ENCODE results near the gene GRIP1. TPM values are rescaled to one million over a fixed set of nuclear protein-coding genes. Genes with fewer than 3 reads are reported as not detected.

GRIP1 gene
- total RNA-seq, 1 experiment from 2014 or later, result 0.23 TPM

GRCh38 chr12:66676241-66676640, 2.6 kb downstream of the GRIP1 start:
- Histone ChIP-seq H3K36me3 (ENCODE audit: control insufficient read depth, insufficient read depth, low read length) (no peaks in the 10 kb centered on the region), H3K27me3 (replicated peaks; ENCODE audit: control insufficient read depth, insufficient read depth, low read length) (no peaks in the 10 kb centered on the region), H3K9me3 (no peaks in the 10 kb centered on the region), H3K4me3 (ENCODE audit: low read depth, low read length) (no peak overlapping the region), H3K4me1 (no peaks in the 10 kb centered on the region)
- no peak for DNase-seq
- Mint-ChIP-seq H3K9me3 (ENCODE audit: unreplicated experiment) (no peaks in the 10 kb centered on the region), H3K4me3 (ENCODE audit: unreplicated experiment) (no peak overlapping the region), H3K27ac (ENCODE audit: unreplicated experiment) (no peak overlapping the region), H3K4me1 (ENCODE audit: low read depth, unreplicated experiment) (no peaks in the 10 kb centered on the region), H3K27me3 (ENCODE audit: insufficient read depth, unreplicated experiment) (peaks cover 37% of the 10 kb centered on the region), H3K36me3 (ENCODE audit: insufficient read depth, unreplicated experiment) (no peaks in the 10 kb centered on the region)
- ChIA-PET POLR2A (no interaction called here), CTCF (no interaction called here)
- intact Hi-C loops (cut with micrococcal nuclease; ENCODE audit: unreplicated experiment), result no loop called here
- BruUV-seq (replicated peaks), result no TSS peak
- no peak for TF ChIP-seq CTCF (IDR thresholded peaks at IDR 0.05; ENCODE audit: insufficient read depth in 1 of 2, low read depth in 1 of 2, low read length in 1 of 2, severe bottlenecking in 1 of 2, unreplicated experiment in 1 of 2)

GRCh38 chr12:66674495-66675122, 4.3 kb downstream of the GRIP1 start:
- DNase-seq, result no peak
- no TSS peak for BruUV-seq (replicated peaks)
- Mint-ChIP-seq H3K9me3 (ENCODE audit: unreplicated experiment) (no peaks in the 10 kb centered on the region), H3K27me3 (ENCODE audit: insufficient read depth, unreplicated experiment) (peaks cover 36% of the 10 kb centered on the region), H3K4me1 (ENCODE audit: low read depth, unreplicated experiment) (no peaks in the 10 kb centered on the region), H3K27ac (ENCODE audit: unreplicated experiment) (no peak overlapping the region), H3K36me3 (ENCODE audit: insufficient read depth, unreplicated experiment) (no peaks in the 10 kb centered on the region), H3K4me3 (ENCODE audit: unreplicated experiment) (no peak overlapping the region)
- ChIA-PET POLR2A (no interaction called here), CTCF (no interaction called here)
- Histone ChIP-seq H3K4me3 (ENCODE audit: low read depth, low read length) (no peak overlapping the region), H3K27me3 (replicated peaks; ENCODE audit: control insufficient read depth, insufficient read depth, low read length) (no peaks in the 10 kb centered on the region), H3K9me3 (no peaks in the 10 kb centered on the region), H3K36me3 (ENCODE audit: control insufficient read depth, insufficient read depth, low read length) (no peaks in the 10 kb centered on the region), H3K4me1 (no peaks in the 10 kb centered on the region)
- TF ChIP-seq CTCF (IDR thresholded peaks at IDR 0.05; ENCODE audit: insufficient read depth in 1 of 2, low read depth in 1 of 2, low read length in 1 of 2, severe bottlenecking in 1 of 2, unreplicated experiment in 1 of 2), result no peak
- intact Hi-C loops (cut with micrococcal nuclease; ENCODE audit: unreplicated experiment), result no loop called here

- no peak for DNase-seq
- intact Hi-C loops (cut with micrococcal nuclease; ENCODE audit: unreplicated experiment), result no loop called here
- Mint-ChIP-seq H3K4me3 (ENCODE audit: unreplicated experiment) (no peak overlapping the region), H3K36me3 (ENCODE audit: insufficient read depth, unreplicated experiment) (no peaks in the 10 kb centered on the region), H3K4me1 (ENCODE audit: low read depth, unreplicated experiment) (no peaks in the 10 kb centered on the region), H3K27me3 (ENCODE audit: insufficient read depth, unreplicated experiment) (peaks cover 27% of the 10 kb centered on the region), H3K9me3 (ENCODE audit: unreplicated experiment) (no peaks in the 10 kb centered on the region), H3K27ac (ENCODE audit: unreplicated experiment) (no peak overlapping the region)
- no peaks in the 10 kb centered on the region for H3K27me3 ChIP-seq (replicated peaks; ENCODE audit: control insufficient read depth, insufficient read depth, low read length)
- no peaks in the 10 kb centered on the region for H3K36me3 ChIP-seq (ENCODE audit: control insufficient read depth, insufficient read depth, low read length)
- no TSS peak for BruUV-seq (replicated peaks)
- no peaks in the 10 kb centered on the region for H3K9me3 ChIP-seq
- POLR2A ChIA-PET, result no interaction called here
- TF ChIP-seq CTCF (IDR thresholded peaks at IDR 0.05; ENCODE audit: insufficient read depth in 1 of 2, low read depth in 1 of 2, low read length in 1 of 2, severe bottlenecking in 1 of 2, unreplicated experiment in 1 of 2), result no peak
- H3K4me1 ChIP-seq, result no peaks in the 10 kb centered on the region
- CTCF ChIA-PET, result no interaction called here
- H3K4me3 ChIP-seq (ENCODE audit: low read depth, low read length), result no peak overlapping the region
These were observed 9.3 kb downstream of the GRIP1 start for GRCh38 chr12:66669541-66669940.
